H1 (cell line): ENCODE measurements around the gene PCDHGB1. TPM values are rescaled to one million over a fixed set of nuclear protein-coding genes. Genes with fewer than 3 reads are reported as not detected.

Experiments
- CBX5 ChIP-seq: fragments of 300-800, 300-1000 bp; sonication (generic); IDR thresholded peaks from 2 replicates; pipeline ENCODE4 v1.7.1; 2016; ENCODE audit warnings: antibody characterized with exemption, low read length, low read depth
- CEBPB ChIP-seq: IDR thresholded peaks from 2 replicates; pipeline ENCODE4 v1.6.1; 2012; ENCODE audit warnings: low read depth, low read length
- HDAC6 ChIP-seq: IDR thresholded peaks from one replicate; pipeline ENCODE4 v1.7.1; 2012; ENCODE audit warnings: low read depth, mild to moderate bottlenecking, inconsistent platforms, low read length, moderate library complexity
- RNF2 ChIP-seq: fragments of 200-900, 300-1000 bp; sonication (generic); IDR thresholded peaks from 2 replicates; pipeline ENCODE4 v1.7.1; 2016; ENCODE audit warnings: borderline replicate concordance, low read depth, mild to moderate bottlenecking, antibody characterized with exemption, low read length; ENCODE audit not compliant: poor library complexity, severe bottlenecking; ENCODE audit errors: missing control alignments
- TAF7 ChIP-seq: optimal IDR thresholded peaks from 2 replicates; pipeline ENCODE3; 2011; ENCODE audit warnings: low read depth, mild to moderate bottlenecking, inconsistent platforms, low read length, moderate library complexity, borderline replicate concordance
- TEAD4 ChIP-seq: IDR thresholded peaks from 2 replicates; pipeline ENCODE4 v1.6.1; 2012; ENCODE audit warnings: low read depth, low read length, inconsistent platforms, mixed read lengths
- polyA plus RNA-seq, 7 experiments: library from polyadenylated mRNA; depleted of rRNA in 3 of 7; stranded (reverse) in 5 of 7; unstranded in 2 of 7; fragments of >200 nt in 5 of 7; fragments of 200-250 nt in 2 of 7; gene quantifications; 1 replicate in 5 of 7; 2 replicates in 1 of 7; 4 replicates in 1 of 7; pipeline versions ENCODE4 v1.2.1 to v1.2.3, GENCODE V29; 2011 to 2013; ENCODE audit warnings: missing spikeins in 2 of 7, mixed read lengths in 2 of 7
- total RNA-seq: library from RNA; stranded (reverse); fragmentation: NEBNext Ultra II Directional; extraction: Animal tissue kit (Norgen Biotek cat#: 25700); gene quantifications from 2 replicates; pipeline ENCODE4 v1.2.1, GENCODE V29; 2021
- TF ChIP-seq, protein P1 (sequence below): fragments of 300-600 bp; sonication (generic); IDR thresholded peaks from 2 replicates; pipeline ENCODE4 v1.7.1; 2012; ENCODE audit warnings: low read length, moderate library complexity, mild to moderate bottlenecking, inconsistent platforms; ENCODE audit not compliant: insufficient replicate concordance

Gene PCDHGB1
- total and polyA plus RNA-seq, 2 of the 8 experiments (the other 6 are each of a cell fraction or from before 2014, with no cell fraction given): 1.3 to 2.8 TPM

GRCh38 chr5:141360685-141361084 is 10.8 kb downstream of the PCDHGB1 start (continued):
- no peak for TF ChIP-seq TAF7
- TF ChIP-seq, protein P1, sequence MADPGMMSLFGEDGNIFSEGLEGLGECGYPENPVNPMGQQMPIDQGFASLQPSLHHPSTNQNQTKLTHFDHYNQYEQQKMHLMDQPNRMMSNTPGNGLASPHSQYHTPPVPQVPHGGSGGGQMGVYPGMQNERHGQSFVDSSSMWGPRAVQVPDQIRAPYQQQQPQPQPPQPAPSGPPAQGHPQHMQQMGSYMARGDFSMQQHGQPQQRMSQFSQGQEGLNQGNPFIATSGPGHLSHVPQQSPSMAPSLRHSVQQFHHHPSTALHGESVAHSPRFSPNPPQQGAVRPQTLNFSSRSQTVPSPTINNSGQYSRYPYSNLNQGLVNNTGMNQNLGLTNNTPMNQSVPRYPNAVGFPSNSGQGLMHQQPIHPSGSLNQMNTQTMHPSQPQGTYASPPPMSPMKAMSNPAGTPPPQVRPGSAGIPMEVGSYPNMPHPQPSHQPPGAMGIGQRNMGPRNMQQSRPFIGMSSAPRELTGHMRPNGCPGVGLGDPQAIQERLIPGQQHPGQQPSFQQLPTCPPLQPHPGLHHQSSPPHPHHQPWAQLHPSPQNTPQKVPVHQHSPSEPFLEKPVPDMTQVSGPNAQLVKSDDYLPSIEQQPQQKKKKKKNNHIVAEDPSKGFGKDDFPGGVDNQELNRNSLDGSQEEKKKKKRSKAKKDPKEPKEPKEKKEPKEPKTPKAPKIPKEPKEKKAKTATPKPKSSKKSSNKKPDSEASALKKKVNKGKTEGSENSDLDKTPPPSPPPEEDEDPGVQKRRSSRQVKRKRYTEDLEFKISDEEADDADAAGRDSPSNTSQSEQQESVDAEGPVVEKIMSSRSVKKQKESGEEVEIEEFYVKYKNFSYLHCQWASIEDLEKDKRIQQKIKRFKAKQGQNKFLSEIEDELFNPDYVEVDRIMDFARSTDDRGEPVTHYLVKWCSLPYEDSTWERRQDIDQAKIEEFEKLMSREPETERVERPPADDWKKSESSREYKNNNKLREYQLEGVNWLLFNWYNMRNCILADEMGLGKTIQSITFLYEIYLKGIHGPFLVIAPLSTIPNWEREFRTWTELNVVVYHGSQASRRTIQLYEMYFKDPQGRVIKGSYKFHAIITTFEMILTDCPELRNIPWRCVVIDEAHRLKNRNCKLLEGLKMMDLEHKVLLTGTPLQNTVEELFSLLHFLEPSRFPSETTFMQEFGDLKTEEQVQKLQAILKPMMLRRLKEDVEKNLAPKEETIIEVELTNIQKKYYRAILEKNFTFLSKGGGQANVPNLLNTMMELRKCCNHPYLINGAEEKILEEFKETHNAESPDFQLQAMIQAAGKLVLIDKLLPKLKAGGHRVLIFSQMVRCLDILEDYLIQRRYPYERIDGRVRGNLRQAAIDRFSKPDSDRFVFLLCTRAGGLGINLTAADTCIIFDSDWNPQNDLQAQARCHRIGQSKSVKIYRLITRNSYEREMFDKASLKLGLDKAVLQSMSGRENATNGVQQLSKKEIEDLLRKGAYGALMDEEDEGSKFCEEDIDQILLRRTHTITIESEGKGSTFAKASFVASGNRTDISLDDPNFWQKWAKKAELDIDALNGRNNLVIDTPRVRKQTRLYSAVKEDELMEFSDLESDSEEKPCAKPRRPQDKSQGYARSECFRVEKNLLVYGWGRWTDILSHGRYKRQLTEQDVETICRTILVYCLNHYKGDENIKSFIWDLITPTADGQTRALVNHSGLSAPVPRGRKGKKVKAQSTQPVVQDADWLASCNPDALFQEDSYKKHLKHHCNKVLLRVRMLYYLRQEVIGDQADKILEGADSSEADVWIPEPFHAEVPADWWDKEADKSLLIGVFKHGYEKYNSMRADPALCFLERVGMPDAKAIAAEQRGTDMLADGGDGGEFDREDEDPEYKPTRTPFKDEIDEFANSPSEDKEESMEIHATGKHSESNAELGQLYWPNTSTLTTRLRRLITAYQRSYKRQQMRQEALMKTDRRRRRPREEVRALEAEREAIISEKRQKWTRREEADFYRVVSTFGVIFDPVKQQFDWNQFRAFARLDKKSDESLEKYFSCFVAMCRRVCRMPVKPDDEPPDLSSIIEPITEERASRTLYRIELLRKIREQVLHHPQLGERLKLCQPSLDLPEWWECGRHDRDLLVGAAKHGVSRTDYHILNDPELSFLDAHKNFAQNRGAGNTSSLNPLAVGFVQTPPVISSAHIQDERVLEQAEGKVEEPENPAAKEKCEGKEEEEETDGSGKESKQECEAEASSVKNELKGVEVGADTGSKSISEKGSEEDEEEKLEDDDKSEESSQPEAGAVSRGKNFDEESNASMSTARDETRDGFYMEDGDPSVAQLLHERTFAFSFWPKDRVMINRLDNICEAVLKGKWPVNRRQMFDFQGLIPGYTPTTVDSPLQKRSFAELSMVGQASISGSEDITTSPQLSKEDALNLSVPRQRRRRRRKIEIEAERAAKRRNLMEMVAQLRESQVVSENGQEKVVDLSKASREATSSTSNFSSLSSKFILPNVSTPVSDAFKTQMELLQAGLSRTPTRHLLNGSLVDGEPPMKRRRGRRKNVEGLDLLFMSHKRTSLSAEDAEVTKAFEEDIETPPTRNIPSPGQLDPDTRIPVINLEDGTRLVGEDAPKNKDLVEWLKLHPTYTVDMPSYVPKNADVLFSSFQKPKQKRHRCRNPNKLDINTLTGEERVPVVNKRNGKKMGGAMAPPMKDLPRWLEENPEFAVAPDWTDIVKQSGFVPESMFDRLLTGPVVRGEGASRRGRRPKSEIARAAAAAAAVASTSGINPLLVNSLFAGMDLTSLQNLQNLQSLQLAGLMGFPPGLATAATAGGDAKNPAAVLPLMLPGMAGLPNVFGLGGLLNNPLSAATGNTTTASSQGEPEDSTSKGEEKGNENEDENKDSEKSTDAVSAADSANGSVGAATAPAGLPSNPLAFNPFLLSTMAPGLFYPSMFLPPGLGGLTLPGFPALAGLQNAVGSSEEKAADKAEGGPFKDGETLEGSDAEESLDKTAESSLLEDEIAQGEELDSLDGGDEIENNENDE: no peak
- no peak for TF ChIP-seq RNF2
- TF ChIP-seq HDAC6: no peak
- TF ChIP-seq CEBPB: no peak
- no peak for TF ChIP-seq TEAD4
- TF ChIP-seq CBX5: no peak
- TF ChIP-seq, all 59 proteins: peak for 0
